Rectal smooth muscle tissue (tissue), 1 donor: ENCODE results near the gene XRCC3.

ENCODE experiments used
- H3K27ac ChIP-seq: one replicate; pipeline ENCODE4 v1.7.0; 2013; ENCODE audit warnings: low read depth, low read length, inconsistent platforms
- H3K27me3 ChIP-seq: one replicate; pipeline ENCODE4 v1.7.0; 2013; ENCODE audit warnings: low read length; ENCODE audit not compliant: control insufficient read depth, insufficient read depth
- H3K36me3 ChIP-seq: one replicate; pipeline ENCODE4 v1.7.0; 2013; ENCODE audit warnings: low read length; ENCODE audit not compliant: control insufficient read depth, insufficient read depth
- H3K4me1 ChIP-seq: one replicate; pipeline ENCODE4 v1.7.0; 2013; ENCODE audit warnings: low read length; ENCODE audit not compliant: control insufficient read depth, insufficient read depth
- H3K4me3 ChIP-seq: one replicate; pipeline ENCODE4 v1.7.0; 2013; ENCODE audit warnings: low read length
- H3K9ac ChIP-seq: one replicate; pipeline ENCODE4 v1.7.0; 2013; ENCODE audit warnings: low read length

Gene XRCC3

DNA sequence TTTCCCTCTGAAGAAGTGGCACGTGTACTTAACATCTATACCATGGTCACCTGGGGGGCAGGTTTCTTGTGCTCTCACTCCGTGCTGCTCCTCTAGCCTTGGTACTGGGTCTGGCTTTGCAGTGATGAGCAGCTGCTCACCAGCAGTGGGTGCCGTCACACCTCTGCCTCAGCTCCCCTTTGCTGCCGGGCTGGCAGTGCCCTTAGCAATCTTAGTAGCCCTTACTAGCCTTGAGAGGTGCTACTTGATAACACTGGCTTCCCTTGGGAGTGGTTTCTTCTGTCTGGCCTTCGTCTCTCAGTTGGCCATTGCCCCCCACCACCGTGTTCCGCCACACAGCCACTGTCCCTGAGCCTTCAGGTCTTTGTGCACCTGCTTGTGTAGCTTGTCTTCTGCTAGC is 63.7 kb downstream of the XRCC3 start:
- Histone ChIP-seq H3K27me3 (no peaks in the 10 kb centered on the region), H3K36me3 (peaks cover 10% of the 10 kb centered on the region), H3K4me3 (no peak overlapping the region), H3K27ac (no peak overlapping the region), H3K4me1 (peaks cover 15% of the 10 kb centered on the region), H3K9ac (no peak overlapping the region)

GRCh38 chr14:103650213-103650612 is 65.0 kb downstream of the XRCC3 start:
- Histone ChIP-seq H3K9ac (no peak overlapping the region), H3K27me3 (no peaks in the 10 kb centered on the region), H3K27ac (no peak overlapping the region), H3K4me1 (peaks cover 15% of the 10 kb centered on the region), H3K4me3 (no peak overlapping the region), H3K36me3 (peaks cover 2% of the 10 kb centered on the region)

DNA sequence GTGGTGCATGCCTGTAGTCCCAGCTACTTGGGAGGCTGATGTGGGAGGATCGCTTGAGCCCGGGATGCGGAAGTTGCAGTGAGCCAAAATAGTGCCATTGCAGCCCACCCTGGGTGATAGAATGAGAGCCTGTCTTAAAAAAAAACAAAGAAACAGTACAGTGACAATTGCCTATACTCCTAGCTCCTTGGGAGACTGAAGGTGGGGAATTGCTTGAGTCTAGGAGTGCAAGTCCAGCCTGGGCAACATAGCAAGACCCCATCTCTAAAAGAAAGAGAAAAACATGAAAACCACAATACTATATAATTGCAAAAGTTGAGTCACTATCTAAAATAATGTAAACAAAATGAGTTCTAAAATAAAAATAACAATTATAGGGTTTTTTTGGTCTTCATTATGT is 66.2 kb downstream of the XRCC3 start:
- no peak overlapping the region for H3K9ac ChIP-seq
- no peaks in the 10 kb centered on the region for H3K36me3 ChIP-seq
- no peaks in the 10 kb centered on the region for H3K27me3 ChIP-seq
- no peak overlapping the region for H3K4me3 ChIP-seq
- peaks cover 11% of the 10 kb centered on the region for H3K4me1 ChIP-seq
- H3K27ac ChIP-seq, result no peak overlapping the region
